ENCODE measurements around the gene ETFA. TPM values are rescaled to one million over a fixed set of nuclear protein-coding genes. Genes with fewer than 3 reads are reported as not detected.

The ETFA gene
- total RNA-seq, 1 donor from 2014 or later: 511 TPM

GRCh38 chr15:76191539-76192244 is 119.6 kb downstream of the ETFA start:
- H3K27ac ChIP-seq (replicated peaks): no peak overlapping the region
- peaks cover 29% of the 10 kb centered on the region for H3K4me1 ChIP-seq
- no peaks in the 10 kb centered on the region for H3K9me3 ChIP-seq (replicated peaks)
- H3K4me3 ChIP-seq: no peak overlapping the region
- intact Hi-C loops (cut with micrococcal nuclease): no loop called here
- no peak for TF ChIP-seq CTCF (IDR thresholded peaks at IDR 0.05; ENCODE audit: borderline replicate concordance)
- H3K36me3 ChIP-seq: no peaks in the 10 kb centered on the region
- H3K27me3 ChIP-seq (ENCODE audit: low read depth): peaks cover 59% of the 10 kb centered on the region
- DNase-seq: no peak

GRCh38 chr15:76190751-76191538 is 120.3 kb downstream of the ETFA start:
- no peaks in the 10 kb centered on the region for H3K9me3 ChIP-seq (replicated peaks)
- DNase-seq: peak; percentile 82
- peak overlapping the region; percentile 36 for H3K4me3 ChIP-seq
- H3K27ac ChIP-seq (replicated peaks): no peak overlapping the region
- intact Hi-C loops (cut with micrococcal nuclease): no loop called here
- peak; percentile 92 for TF ChIP-seq CTCF (IDR thresholded peaks at IDR 0.05; ENCODE audit: borderline replicate concordance)
- peaks cover 59% of the 10 kb centered on the region for H3K27me3 ChIP-seq (ENCODE audit: low read depth)
- no peaks in the 10 kb centered on the region for H3K36me3 ChIP-seq
- peaks cover 22% of the 10 kb centered on the region for H3K4me1 ChIP-seq

GRCh38 chr15:76190070-76190564 is 121.2 kb downstream of the ETFA start:
- no peak for DNase-seq
- Histone ChIP-seq H3K4me3 (no peak overlapping the region), H3K4me1 (peaks cover 15% of the 10 kb centered on the region), H3K27ac (replicated peaks) (no peak overlapping the region), H3K27me3 (ENCODE audit: low read depth) (peaks cover 59% of the 10 kb centered on the region), H3K9me3 (replicated peaks) (no peaks in the 10 kb centered on the region), H3K36me3 (no peaks in the 10 kb centered on the region)
- TF ChIP-seq CTCF (IDR thresholded peaks at IDR 0.05; ENCODE audit: borderline replicate concordance): no peak
- intact Hi-C loops (cut with micrococcal nuclease): no loop called here

GRCh38 chr15:76189106-76189505 is 122.2 kb downstream of the ETFA start:
- no peak overlapping the region for H3K4me3 ChIP-seq
- no peak for TF ChIP-seq CTCF (IDR thresholded peaks at IDR 0.05; ENCODE audit: borderline replicate concordance)
- H3K4me1 ChIP-seq: peaks cover 15% of the 10 kb centered on the region
- H3K9me3 ChIP-seq (replicated peaks): no peaks in the 10 kb centered on the region
- no peaks in the 10 kb centered on the region for H3K36me3 ChIP-seq
- no peak for DNase-seq
- intact Hi-C loops (cut with micrococcal nuclease): no loop called here
- peaks cover 67% of the 10 kb centered on the region for H3K27me3 ChIP-seq (ENCODE audit: low read depth)
- H3K27ac ChIP-seq (replicated peaks): no peak overlapping the region

- Histone ChIP-seq H3K27ac (replicated peaks) (no peak overlapping the region), H3K27me3 (ENCODE audit: low read depth) (peaks cover 52% of the 10 kb centered on the region), H3K4me3 (no peak overlapping the region), H3K36me3 (no peaks in the 10 kb centered on the region), H3K9me3 (replicated peaks) (no peaks in the 10 kb centered on the region), H3K4me1 (peaks cover 15% of the 10 kb centered on the region)
- no peak for TF ChIP-seq CTCF (IDR thresholded peaks at IDR 0.05; ENCODE audit: borderline replicate concordance)
- DNase-seq: no peak
- intact Hi-C loops (cut with micrococcal nuclease): no loop called here
These were observed 124.1 kb downstream of the ETFA start for GRCh38 chr15:76187163-76187562.

All from left ventricle myocardium inferior (tissue), 1 donor.